Head of caudate nucleus (tissue), 42 donors: ENCODE data around the gene LIPJ.

Source experiments
- DNase-seq, 42 donors: peaks; one replicate each; pipeline versions ENCODE4 v3.0.0 to v3.0.0-alpha.2; 2020 to 2021; ENCODE audit warnings: mixed read lengths in 7 of 42
- intact Hi-C: fragments of 100-400 bp; cut with DNase I; formaldehyde crosslinking; loops from one replicate; pipeline ENCODE4 v1.15.0; 2022

The LIPJ gene

DNA sequence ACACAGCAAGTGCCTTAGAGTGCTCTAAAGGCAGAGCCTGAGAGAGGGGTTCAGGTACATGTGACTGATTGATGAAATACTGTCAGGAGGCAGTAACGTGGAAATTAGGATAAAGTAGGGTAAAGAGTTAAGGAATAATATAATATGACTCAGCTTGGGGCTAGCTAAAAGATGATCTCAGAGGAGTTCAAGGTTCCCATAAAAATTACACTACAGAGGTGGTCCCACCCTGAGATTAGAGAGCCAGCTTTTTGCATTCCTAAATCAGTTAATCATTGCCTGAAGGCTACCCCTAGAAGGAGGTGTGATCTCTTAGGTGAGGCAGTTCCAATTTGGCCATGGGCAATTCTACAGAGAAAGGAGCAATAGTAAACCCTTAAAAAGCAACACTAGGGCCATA is 5.8 kb downstream of the LIPJ start:
- intact Hi-C loops: no loop called here
- DNase-seq: no peak

DNA sequence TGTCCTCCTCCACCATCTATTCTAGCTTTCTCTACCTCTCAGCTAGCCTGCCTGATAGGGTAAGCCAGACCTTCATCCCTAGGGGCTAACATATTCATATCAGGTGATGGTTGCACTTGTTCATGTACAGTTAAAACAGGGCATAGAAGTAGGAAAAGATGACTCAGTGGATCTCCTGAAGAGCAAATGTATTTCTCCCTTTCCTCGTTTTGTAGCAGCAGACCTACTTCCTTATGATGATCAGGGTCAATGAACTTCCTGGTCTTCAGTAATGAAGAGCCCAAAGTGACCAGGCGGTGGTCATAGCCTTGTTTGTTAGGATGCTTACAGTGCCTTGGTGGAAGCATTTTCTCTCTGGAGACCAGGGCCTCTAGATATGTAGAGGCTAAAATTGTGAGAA is 6.3 kb downstream of the LIPJ start:
- intact Hi-C loops: no loop called here

DNA sequence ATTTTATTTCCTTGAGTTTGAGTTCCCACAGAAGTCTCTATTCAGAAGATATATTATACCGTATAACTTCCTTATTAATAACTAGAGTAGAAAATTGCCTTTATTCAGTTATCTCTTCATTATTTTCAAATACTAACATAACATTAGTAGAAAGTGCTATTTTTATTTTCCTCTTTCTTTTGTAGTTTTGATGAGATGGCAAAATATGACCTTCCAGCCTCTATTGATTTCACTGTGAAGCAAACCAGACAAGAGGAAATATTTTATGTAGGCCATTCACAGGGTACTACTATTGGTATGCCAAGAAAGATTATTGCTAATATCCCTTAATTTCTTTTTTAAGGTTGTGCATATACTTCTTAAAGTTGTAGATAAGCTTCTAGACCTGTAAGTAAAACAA is 7.9 kb downstream of the LIPJ start:
- intact Hi-C loops: no loop called here
- no peak for DNase-seq

More for the DNA sequence above, 6.3 kb downstream of the LIPJ start:
- DNase-seq: no peak

DNA sequence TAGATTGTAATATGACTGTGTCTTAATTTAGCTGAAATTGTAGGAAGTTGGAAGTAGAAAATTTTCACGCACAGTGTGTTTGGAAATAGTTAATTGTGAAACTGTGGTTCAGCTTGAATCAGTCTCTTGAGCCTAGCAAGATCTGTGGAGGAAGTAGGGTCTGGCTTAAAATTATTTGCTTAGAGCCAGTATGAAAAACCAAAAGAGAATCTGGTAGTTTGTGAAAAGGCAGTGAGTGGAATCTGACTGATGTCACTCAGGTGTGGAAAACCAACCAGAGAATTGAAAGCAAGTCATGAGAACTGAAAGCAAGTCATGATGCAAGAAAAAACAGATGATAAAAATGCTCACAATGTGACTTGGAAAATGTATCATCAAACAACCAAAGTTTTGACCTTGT is 11.5 kb downstream of the LIPJ start:
- no peak for DNase-seq
- intact Hi-C loops: no loop called here

DNA sequence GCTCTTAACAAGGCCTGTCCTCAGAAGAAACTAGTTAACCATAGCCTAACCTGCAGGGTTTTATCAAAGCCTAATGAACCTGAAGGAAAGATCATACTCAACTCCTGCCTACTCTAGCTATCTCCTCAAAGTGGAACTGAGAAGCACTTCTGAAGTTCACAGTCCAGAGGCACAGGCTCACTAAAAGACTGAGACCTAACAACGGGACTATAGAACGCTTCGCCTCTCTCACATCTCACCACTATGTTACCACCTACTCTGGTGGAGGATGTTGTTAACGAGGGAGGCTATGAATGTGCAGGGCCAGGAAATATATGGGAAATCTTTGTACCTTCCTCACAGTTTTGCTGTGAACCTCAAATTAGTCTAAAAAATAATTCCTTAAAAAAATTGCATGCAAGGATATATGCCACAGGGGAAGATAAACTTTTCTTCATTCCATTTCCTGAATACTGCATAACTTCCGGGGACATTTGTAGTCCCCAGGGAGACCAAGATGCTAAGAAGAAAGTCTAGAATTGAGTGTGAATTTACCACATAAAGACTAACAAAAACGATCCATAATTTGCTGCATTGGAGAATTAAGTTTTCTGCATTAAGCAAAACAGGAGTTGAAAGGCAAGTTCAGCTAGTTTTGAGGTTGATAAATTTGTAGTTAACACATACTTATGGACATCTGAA is 21.6 kb downstream of the LIPJ start:
- intact Hi-C loops: no loop called here
- no peak for DNase-seq

DNA sequence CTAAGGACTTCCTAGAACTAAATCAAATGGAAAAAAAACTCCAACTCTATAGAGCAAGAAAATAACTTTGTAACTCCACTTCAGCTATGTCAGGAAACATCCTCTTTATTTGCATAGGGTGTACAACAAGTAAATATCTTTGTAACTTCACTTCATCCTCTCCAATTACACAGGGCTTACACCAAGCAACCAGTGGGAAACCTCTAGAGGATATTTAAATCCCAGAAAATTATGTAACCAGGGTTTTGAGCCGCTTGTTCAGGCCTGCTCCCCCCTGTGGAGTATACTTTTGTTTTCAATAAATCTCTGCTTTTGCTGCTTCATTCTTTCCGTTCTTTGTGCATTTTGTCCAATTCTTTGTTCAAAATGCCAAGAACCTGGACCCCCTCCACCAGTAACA is 22.2 kb downstream of the LIPJ start:
- intact Hi-C loops: no loop called here
- DNase-seq: no peak

DNA sequence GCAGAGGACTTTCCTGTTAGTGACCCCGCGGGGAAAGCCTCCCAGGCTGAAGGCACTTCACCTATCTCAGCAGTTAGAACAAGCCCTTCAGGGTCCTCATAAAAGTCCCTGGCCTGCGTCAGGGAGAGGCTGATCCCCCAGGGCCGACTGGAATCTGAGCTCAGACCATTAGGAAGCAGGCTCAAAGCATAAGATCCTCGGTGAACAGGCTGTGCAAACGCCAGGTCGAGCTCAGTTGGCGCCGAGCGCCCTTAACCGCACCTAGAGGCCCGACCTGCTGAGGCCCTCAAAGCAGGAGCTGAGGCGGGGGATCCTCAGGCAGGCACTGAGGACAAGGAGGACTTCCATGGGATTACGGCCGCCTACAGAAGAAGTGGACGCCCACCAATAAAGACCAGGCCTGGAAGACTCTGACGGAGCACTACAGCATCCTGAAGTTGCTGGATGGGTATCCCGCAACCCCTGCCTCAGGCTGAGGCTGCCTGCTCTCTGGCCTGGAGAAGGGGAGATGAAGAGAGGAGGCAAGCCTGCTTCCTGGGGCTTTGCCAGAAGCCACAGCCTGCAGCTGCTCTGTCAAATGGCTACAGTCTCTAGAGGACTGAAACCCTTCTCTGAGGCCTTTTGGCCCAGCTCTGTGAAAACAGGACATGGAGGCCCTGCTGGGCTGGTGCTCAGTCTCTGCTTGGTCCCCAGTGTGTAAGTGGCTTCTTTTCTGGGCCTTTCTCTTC is 29.9 kb downstream of the LIPJ start:
- intact Hi-C loops: no loop called here
- peak in 26 of 42 donors; percentile 2 to 50 (median 16) for DNase-seq

DNA sequence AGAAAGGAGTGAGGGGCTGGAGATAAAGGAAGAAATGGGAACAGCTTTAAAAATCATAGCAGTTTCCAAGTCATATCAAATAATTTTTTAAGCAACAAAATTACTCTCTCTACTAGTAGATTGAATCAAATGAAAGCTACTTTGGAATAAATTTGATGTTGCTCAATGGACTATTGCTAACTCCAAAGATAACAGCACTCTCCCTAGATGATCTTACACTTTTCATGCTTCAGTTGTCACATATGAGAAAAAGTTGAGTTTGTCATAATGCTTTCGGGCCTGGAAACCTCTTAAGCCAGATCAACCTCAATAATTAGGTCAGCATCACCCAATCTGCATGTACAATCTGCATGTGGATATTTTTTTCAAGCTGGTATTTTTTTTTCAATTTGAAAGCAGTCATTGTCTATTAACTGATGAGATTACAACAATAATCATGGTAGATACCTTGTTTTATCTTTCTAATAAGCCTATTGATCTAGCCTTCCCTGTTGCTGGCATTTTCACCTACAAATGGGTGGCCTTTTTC is 31.3 kb downstream of the LIPJ start:
- no peak for DNase-seq
- intact Hi-C loops: no loop called here

DNA sequence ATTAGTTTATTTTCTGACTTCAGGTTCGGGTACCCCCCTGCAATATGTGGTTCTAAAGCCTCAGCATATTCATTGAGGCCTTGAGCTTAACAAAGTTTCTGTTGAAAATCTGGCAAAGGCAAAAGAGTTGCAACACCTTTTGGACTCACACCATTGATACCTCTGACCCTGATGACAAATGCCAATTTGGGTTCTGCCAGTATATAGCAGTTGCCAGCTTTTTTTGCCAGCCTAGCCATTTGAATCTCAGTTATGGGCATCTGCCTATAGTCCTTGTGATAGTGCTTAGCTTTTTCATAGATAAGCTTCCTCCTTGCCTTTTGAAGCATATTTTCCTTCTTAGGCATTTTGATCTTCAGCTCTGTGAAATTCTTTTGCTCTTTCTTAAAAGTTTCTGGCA is 31.9 kb downstream of the LIPJ start:
- intact Hi-C loops: no loop called here
- no peak for DNase-seq

DNA sequence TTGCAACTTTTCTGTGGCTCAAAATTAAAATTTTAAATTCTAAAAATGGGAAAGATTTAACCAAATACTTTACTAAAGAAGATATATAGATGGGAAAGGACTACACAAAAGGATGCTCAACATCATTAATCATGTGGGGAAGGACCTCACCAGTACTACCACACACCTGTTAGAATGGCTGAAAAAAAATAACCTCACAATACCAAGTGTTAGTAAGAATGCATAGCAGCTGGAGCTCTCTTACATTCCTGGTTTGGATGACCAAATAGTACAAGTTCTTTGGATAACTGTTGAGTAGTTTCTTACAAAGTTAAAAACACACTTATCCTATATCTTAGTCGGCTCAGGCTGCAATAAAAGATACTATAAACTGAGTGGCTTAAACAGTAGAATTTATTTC is 33.9 kb downstream of the LIPJ start:
- intact Hi-C loops: no loop called here
- no peak for DNase-seq

DNA sequence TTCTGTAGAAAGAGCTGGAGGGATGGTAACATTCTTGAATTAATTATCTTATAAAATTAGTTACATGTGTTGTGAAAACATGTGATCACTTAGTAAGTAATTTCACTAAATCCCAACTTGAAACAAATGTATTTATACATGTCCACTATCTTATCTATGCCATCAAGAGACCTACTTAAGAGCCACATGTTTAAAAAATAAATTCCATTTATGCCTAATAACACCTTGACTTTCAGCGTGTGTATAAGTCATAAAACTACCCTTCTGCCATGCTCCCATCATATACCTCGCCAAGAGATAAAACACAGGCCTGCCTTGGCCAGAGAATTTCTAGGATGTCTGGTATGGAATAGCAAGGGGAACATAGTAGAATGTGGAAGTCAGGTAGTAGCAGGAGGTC is 37.3 kb downstream of the LIPJ start:
- intact Hi-C loops: no loop called here

DNA sequence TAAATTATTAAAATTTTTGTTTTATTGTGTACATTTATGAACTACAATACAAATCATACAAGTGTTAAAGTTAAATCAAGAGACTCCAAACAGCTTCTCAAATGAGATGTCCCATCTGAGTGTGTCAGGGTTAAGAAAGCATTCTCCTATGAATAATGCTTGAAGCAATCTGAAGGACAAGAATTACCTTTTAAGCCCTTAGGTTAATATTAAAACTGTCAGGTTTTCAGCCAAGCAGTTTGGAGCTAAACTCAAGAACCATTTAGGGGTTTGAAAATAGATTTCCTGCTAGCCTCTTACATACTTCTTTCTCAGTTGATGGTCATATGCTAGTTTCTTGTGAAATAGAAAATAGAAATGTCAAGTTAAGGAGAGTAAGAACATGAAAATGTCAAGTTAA is 38.3 kb downstream of the LIPJ start:
- no peak for DNase-seq
- intact Hi-C loops: no loop called here

More for the DNA sequence above, 37.3 kb downstream of the LIPJ start:
- no peak for DNase-seq

DNA sequence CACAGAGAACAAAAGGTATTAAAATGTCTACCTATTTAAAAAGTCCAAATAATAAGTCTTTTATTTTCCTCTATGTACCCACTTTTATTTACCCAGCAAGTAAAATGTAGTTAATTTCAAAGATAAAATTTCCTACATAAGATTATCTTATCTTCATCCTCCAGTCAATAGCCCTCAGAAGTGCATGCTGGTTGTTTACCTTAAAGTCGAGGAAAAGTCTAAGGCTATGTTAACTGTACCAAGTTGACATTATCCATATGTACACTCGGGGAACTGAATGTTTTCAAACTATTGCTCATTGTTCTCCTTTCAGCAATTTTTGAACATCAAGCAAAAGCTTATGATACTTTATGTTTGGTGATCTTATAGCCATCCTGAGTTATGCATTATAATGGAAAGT is 53.6 kb downstream of the LIPJ start:
- intact Hi-C loops: no loop called here
- no peak for DNase-seq

DNA sequence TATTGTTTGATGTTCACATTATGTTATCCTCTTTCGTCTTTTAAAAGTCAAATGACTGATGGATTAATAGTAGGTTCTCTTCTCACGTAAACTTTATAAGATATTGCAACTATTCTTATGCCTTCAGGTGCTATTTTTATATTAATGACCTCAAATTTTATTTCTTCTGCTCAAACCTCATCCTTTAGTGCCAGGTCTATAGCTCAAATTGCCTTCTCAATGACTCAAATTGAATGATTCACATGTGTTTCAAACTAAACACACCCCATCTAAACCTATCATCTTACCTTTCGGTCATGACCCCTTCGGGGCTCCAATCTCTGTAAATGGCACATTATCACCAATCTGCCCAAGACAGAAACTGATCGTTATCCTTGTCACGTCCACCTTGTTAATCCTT is 55.6 kb downstream of the LIPJ start:
- DNase-seq: no peak
- intact Hi-C loops: no loop called here

DNA sequence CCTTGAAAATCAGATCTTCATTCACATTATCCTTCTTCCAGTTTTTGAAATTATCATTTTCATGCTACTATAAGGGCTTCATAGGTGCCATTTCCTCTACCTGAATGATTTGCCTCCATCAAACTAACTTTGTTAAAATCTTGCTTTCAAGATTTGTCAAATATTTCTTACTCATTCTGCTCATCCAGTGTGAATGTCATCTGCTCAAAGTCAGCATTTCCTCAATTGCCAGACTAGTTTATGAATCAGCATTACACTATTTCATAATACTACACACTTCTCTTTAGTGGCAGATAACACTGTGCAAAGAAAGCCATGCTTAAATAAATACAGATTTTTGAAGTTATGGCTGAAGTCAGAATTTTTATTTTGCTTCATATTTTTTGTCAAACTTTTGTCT is 56.4 kb downstream of the LIPJ start:
- no peak for DNase-seq
- intact Hi-C loops: no loop called here

DNA sequence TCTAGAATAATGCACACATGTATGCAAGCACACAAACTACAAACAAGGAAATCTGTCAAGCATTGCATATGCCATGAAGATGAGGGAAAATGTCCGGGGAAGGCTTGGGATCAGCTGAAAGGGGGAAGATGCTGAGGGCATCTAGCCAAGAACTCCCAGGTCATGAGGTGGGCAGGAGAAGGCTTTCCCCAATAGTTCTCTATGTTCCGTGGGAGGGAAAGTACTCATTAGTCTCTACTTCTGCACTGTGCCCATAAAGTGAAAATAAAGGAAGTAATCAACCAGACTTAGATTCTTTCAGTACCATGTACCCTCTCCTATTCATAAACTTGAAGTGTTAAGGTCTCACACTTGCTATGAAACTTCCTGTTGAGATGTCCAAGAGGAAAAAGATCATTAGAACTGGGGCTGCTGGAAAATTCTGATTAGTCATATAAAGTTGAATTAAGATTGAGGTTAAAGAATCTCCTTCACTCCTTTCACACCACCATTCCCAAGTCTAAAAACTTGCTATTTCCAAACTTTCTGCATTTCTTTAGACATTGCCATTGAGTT is 60.6 kb downstream of the LIPJ start:
- intact Hi-C loops: no loop called here

DNA sequence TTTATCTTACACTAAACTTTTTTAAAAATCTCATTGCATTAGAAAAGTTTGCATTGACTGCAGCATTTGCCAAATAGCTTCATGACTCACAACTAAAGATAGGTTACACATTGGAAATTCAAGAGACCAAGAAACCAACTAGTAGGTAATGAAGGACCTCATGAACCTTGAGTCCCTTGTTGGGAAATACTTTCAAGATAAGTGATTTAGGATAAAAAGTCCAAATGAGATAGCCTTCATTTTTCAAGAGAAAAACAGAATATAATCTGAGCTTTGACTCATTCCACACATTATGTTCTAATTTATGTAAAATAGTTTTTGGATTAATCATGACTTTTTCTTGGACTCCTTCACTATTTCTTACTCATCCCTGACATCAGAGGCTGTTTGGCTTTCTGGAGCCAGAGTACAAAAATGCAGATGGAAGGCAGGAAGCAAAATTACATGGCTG is 64.6 kb downstream of the LIPJ start:
- DNase-seq: no peak
- intact Hi-C loops: no loop called here

More for the DNA sequence above, 60.6 kb downstream of the LIPJ start:
- DNase-seq: no peak

DNA sequence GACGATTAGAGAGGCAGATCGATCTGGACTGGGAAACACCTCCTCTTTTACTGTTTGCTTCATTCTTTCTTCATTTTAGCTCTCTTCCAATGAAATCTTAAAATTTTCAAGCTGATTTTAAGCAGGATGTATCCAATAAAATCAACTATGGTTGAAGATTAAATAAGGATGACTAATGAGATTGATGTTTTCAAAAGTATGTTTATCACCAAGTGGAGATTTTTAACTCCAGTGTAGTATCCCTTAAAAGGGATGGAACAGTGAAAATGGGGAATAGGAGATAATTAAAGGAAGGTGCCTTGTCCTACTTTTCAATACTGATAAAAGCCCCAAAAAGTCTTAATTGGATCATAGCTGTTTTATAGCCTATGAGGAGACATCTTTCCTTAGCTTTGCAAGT is 66.1 kb downstream of the LIPJ start:
- DNase-seq: no peak
- intact Hi-C loops: no loop called here
